ENCODE measurements around the gene WDR7. TPM values are rescaled to one million over a fixed set of nuclear protein-coding genes. Genes with fewer than 3 reads are reported as not detected.

The WDR7 gene
- total RNA-seq, 1 experiment from 2014 or later = 11.5 TPM

- no peak overlapping the region for H3K4me3 ChIP-seq (replicated peaks in 1 of 2; ENCODE audit: low read depth in 1 of 2, low read length in 2 of 2)
- no peaks in the 10 kb centered on the region for H3K4me1 ChIP-seq (ENCODE audit: control insufficient read depth in 1 of 2, insufficient read depth in 2 of 2, low read length in 2 of 2)
- no peak for ATAC-seq
- no peak overlapping the region for H3K27ac ChIP-seq (ENCODE audit: low read depth, low read length)
- RAD21 ChIA-PET (ENCODE audit: low non-redundant PET in 1 of 2, low total read pairs in 2 of 2, uncharacterized antibody in 2 of 2, unreplicated experiment in 2 of 2) = no interaction called here
- no peak overlapping the region for H3K4me2 ChIP-seq (ENCODE audit: low read length)
- no peaks in the 10 kb centered on the region for H3K9me3 ChIP-seq (ENCODE audit: control insufficient read depth in 1 of 2, insufficient read depth in 1 of 2, low read depth in 1 of 2, low read length in 2 of 2)
- no peaks in the 10 kb centered on the region for H3K9me2 ChIP-seq (ENCODE audit: insufficient read depth)
- no peak overlapping the region for H3K9ac ChIP-seq (ENCODE audit: low read length)
- H3K36me3 ChIP-seq (ENCODE audit: control insufficient read depth in 1 of 2, insufficient read depth in 2 of 2, low read length in 2 of 2) = no peaks in the 10 kb centered on the region
- POLR2A ChIA-PET = no interaction called here
- H4K20me1 ChIP-seq (ENCODE audit: insufficient read depth) = no peaks in the 10 kb centered on the region
- H3K79me2 ChIP-seq (ENCODE audit: insufficient read depth, low read length) = no peaks in the 10 kb centered on the region
- TF ChIP-seq CTCF (IDR thresholded peaks at IDR 0.05 in 2 of 3, conservative IDR thresholded peaks at IDR 0.05 in 1 of 3; ENCODE audit: borderline replicate concordance in 1 of 3, insufficient read depth in 1 of 3, low read depth in 2 of 3, low read length in 2 of 3) (0 out of 6 replicates have a peak, but pooled peaks of 1 of the 3 experiments have one; percentile 12), ATF3 (IDR thresholded peaks at IDR 0.05) (no peak)
- CTCF ChIA-PET = interaction anchor here (0.7 kb wide), 1 partner anchor 753 kb away, joined by 4 read pairs; no protein-coding TSS in a partner anchor
- intact Hi-C loops (cut with micrococcal nuclease) = no loop called here
- BruUV-seq (replicated peaks) = no TSS peak
- no peak overlapping the region for H2AFZ ChIP-seq (ENCODE audit: low read depth, low read length, poor library complexity, severe bottlenecking)
- H3K27me3 ChIP-seq (ENCODE audit: insufficient read depth, low read length) = peaks cover 23% of the 10 kb centered on the region
- no peak for DNase-seq (ENCODE audit: low read depth, low spot score)
Observed at GRCh38 chr18:57052173-57052572, 401.0 kb downstream of the WDR7 start.

DNA sequence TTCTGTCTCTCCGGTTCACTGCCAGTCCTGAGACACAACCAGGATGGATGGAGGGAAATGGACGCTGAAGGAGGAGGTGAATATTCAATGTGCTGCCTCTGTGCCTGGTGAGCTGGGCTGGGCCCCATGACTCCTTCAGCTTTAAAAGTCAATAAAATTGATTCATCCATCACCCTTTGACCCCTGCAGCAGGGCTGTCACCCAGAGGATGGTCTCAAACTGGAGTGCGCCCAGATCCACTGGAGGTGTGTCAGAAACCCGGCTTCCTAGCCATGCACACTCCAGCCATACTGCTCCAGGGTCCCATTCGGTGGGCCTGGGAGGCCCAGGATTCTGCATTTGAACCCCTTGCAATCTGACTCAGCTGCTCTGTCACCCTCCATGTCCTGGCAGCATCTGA is 401.6 kb downstream of the WDR7 start:
- no peaks in the 10 kb centered on the region for H3K79me2 ChIP-seq (ENCODE audit: insufficient read depth, low read length)
- no peaks in the 10 kb centered on the region for H3K4me1 ChIP-seq (ENCODE audit: control insufficient read depth in 1 of 2, insufficient read depth in 2 of 2, low read length in 2 of 2)
- POLR2A ChIA-PET = no interaction called here
- no peaks in the 10 kb centered on the region for H3K36me3 ChIP-seq (ENCODE audit: control insufficient read depth in 1 of 2, insufficient read depth in 2 of 2, low read length in 2 of 2)
- H3K4me2 ChIP-seq (ENCODE audit: low read length) = no peak overlapping the region
- no peak for TF ChIP-seq SIN3A (IDR thresholded peaks at IDR 0.05; ENCODE audit: low read depth)
- no peak for TF ChIP-seq CEBPB (IDR thresholded peaks at IDR 0.05; ENCODE audit: low read depth)
- TF ChIP-seq, protein P1, sequence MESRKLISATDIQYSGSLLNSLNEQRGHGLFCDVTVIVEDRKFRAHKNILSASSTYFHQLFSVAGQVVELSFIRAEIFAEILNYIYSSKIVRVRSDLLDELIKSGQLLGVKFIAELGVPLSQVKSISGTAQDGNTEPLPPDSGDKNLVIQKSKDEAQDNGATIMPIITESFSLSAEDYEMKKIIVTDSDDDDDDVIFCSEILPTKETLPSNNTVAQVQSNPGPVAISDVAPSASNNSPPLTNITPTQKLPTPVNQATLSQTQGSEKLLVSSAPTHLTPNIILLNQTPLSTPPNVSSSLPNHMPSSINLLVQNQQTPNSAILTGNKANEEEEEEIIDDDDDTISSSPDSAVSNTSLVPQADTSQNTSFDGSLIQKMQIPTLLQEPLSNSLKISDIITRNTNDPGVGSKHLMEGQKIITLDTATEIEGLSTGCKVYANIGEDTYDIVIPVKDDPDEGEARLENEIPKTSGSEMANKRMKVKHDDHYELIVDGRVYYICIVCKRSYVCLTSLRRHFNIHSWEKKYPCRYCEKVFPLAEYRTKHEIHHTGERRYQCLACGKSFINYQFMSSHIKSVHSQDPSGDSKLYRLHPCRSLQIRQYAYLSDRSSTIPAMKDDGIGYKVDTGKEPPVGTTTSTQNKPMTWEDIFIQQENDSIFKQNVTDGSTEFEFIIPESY (IDR thresholded peaks at IDR 0.05; ENCODE audit: extremely low read depth, insufficient replicate concordance, low read length) = no peak
- TF ChIP-seq REST (IDR thresholded peaks at IDR 0.05; ENCODE audit: low read depth) = no peak
- TF ChIP-seq YY1 (IDR thresholded peaks at IDR 0.05; ENCODE audit: extremely low read depth, insufficient replicate concordance, low read depth, low read length) = no peak
- no peak for TF ChIP-seq ZNF274 (IDR thresholded peaks at IDR 0.05; ENCODE audit: low read depth, low read length)
- no peak for TF ChIP-seq MAX (IDR thresholded peaks at IDR 0.05)
- no peaks in the 10 kb centered on the region for H3K9me2 ChIP-seq (ENCODE audit: insufficient read depth)
- H3K27me3 ChIP-seq (ENCODE audit: insufficient read depth, low read length) = peaks cover 23% of the 10 kb centered on the region
- no peak for DNase-seq (ENCODE audit: low read depth, low spot score)
- CTCF ChIA-PET = no interaction called here
- intact Hi-C loops (cut with micrococcal nuclease) = no loop called here
- no peak for ATAC-seq
- H4K20me1 ChIP-seq (ENCODE audit: insufficient read depth) = no peaks in the 10 kb centered on the region
- no peak overlapping the region for H3K4me3 ChIP-seq (replicated peaks in 1 of 2; ENCODE audit: low read depth in 1 of 2, low read length in 2 of 2)
- no peak overlapping the region for H3K27ac ChIP-seq (ENCODE audit: low read depth, low read length)
- no peaks in the 10 kb centered on the region for H3K9me3 ChIP-seq (ENCODE audit: control insufficient read depth in 1 of 2, insufficient read depth in 1 of 2, low read depth in 1 of 2, low read length in 2 of 2)
- RAD21 ChIA-PET (ENCODE audit: low non-redundant PET in 1 of 2, low total read pairs in 2 of 2, uncharacterized antibody in 2 of 2, unreplicated experiment in 2 of 2) = no interaction called here
- BruUV-seq (replicated peaks) = no TSS peak
- H2AFZ ChIP-seq (ENCODE audit: low read depth, low read length, poor library complexity, severe bottlenecking) = no peak overlapping the region
- H3K9ac ChIP-seq (ENCODE audit: low read length) = no peak overlapping the region
